Heart right ventricle (tissue), 16 donors: Measurements from ENCODE around the gene ACADS. TPM values are rescaled to one million over a fixed set of nuclear protein-coding genes. Genes with fewer than 3 reads are reported as not detected.

Source experiments
- ATAC-seq, 8 donors: fragments of 200-7000 bp; cut with Tn5 transposase; one replicate each; pipeline ENCODE4 v1.9.1; 2020; ENCODE audit warnings: mild to moderate bottlenecking in 8 of 8, moderate library complexity in 8 of 8, moderate number of reproducible peaks in 1 of 8
- DNase-seq, 2 donors: peaks; one replicate each; pipeline ENCODE4 v3.0.0-alpha.2; 2020
- H3K27ac ChIP-seq, 10 donors: fragments of 200-600 bp; sonication (generic) in 2 of 10; one replicate each; pipeline versions ENCODE4 v1.5.0 to v1.8.0; 2020 to 2022; ENCODE audit warnings: mild to moderate bottlenecking in 3 of 10
- H3K27me3 ChIP-seq, 7 donors: fragments of 200-600 bp; one replicate each; pipeline ENCODE4 v1.8.0; 2021 to 2022; ENCODE audit warnings: mild to moderate bottlenecking in 2 of 7
- H3K36me3 ChIP-seq, 9 donors: fragments of 200-600 bp; sonication (generic) in 1 of 9; one replicate each; pipeline versions ENCODE4 v1.5.0 to v1.8.0; 2020 to 2022; ENCODE audit warnings: mild to moderate bottlenecking in 2 of 9
- H3K4me1 ChIP-seq, 9 donors: fragments of 200-600 bp; sonication (generic) in 1 of 9; one replicate each; pipeline versions ENCODE4 v1.5.0 to v1.8.0; 2020 to 2022; ENCODE audit warnings: mild to moderate bottlenecking in 4 of 9
- H3K4me3 ChIP-seq, 10 donors: fragments of 200-600 bp; sonication (generic) in 2 of 10; one replicate each; pipeline versions ENCODE4 v1.5.0 to v1.8.0; 2020 to 2022; ENCODE audit warnings: mild to moderate bottlenecking in 7 of 10, moderate library complexity in 2 of 10
- H3K9me3 ChIP-seq, 11 donors: fragments of 200-600 bp in 10 of 11; sonication (generic) in 2 of 11; one replicate each; pipeline versions ENCODE4 v1.5.0 to v1.8.0; 2013 to 2022; ENCODE audit warnings: mild to moderate bottlenecking in 2 of 11, control low read depth in 1 of 11, moderate library complexity in 1 of 11
- WGBS, 2 donors: extraction: QIAGEN DNeasy Blood & Tissue Kit; methylation state at CpG; one replicate each; pipeline ENCODE4 v1.1.7; 2013; ENCODE audit warnings: inconsistent platforms in 1 of 2; 5-methylcytosine and 5-hydroxymethylcytosine counted together
- intact Hi-C, 10 donors: fragments of 100-400 bp; cut with DNase I; formaldehyde crosslinking; loops; one replicate each; pipeline versions ENCODE4 v1.11.1 to v1.14.2; 2022
- polyA plus RNA-seq, 2 donors: library from polyadenylated mRNA; stranded (reverse); fragments of 200-250 nt; gene quantifications; one replicate each; pipeline ENCODE4 v1.2.3, GENCODE V29; 2013
- total RNA-seq, 10 donors: library from RNA; stranded (reverse); fragmentation: NEBNext Ultra II Directional in 3 of 10; extraction: Animal tissue kit (Norgen Biotek cat#: 25700) in 3 of 10; gene quantifications; one replicate each; pipeline versions ENCODE4 v1.2.1 to v1.2.4, GENCODE V29; 2021 to 2023
- TF ChIP-seq, protein P1 (sequence below), 9 donors: fragments of 200-600 bp; sonication (generic) in 2 of 9; IDR thresholded peaks; one replicate each; pipeline versions ENCODE4 v1.5.0 to v1.8.0; 2021 to 2022; ENCODE audit warnings: antibody characterized with exemption in 9 of 9, mild to moderate bottlenecking in 5 of 9, moderate library complexity in 1 of 9
- donor health status: Arrhythmogenic right ventricular cardiomyopathy.
- donor health status: ischemic (EF 13 %, LVEDD 7.1; RV severe dilation, severe dysfunction).
- donor health status: healthy with polysubstance abuse.
- donor health status: DM: no; HTN: yes; CAD: no.
- donor health status: DM: no; HTN: no; CAD: no.
- donor health status: ischemic (EF 25% LVEDD 6.9; RV normal size, moderate dysfunction).
- donor health status: ischemic (EF 25% LVEDD 5.7; RV mildly dilated, moderate dysfunction).
- donor health status: healthy.
- donor health status: DM: yes; HTN: yes; CAD: no.
- donor health status: Ischemic cardiomyopathy.
- donor health status: ischemic (EF 35%, LVEDD 5.7; RV mildly dilated, moderate dysfunction).
- donor health status: nonischemic (EF 11% LVEDD 7.7; RV severe dilation, severe dysfunction).
- donor health status: DM: yes; HTN: yes; CAD: no.
- donor health status: PGD.
- donor health status: ischemic (EF 29% LVEDD 5.4; RV normal size, mild dysfunction).
- donor health status: nonischemic (EF 23%, LVEDD 6.1; RV moderate dilation, normal function).

Gene ACADS
- total and polyA plus RNA-seq, 12 donors, result 64.4 to 119 (median 77.3) TPM

DNA sequence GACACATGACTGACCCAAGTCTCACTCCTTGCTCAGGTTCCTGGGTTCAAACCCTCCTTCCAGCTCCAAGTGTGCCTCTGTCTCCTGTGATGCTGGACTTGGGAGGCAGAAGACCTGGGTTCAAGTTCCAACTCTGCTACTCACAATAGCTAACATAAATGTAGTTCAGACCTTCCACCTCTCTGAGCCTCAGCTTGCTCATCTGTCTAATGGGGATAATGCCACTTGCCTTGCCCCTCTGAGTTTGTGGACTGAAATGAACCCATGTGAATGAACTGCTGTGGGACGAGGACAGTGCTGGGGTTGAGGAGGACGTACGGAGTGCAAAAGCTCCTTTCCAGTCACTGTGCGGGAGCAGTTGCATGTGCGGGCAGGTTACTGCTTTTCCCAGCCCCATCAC is 40.9 kb downstream of the ACADS start:
- no peak for ATAC-seq
- DNase-seq, result no peak
- intact Hi-C loops, result no loop called here
- TF ChIP-seq, protein P1, sequence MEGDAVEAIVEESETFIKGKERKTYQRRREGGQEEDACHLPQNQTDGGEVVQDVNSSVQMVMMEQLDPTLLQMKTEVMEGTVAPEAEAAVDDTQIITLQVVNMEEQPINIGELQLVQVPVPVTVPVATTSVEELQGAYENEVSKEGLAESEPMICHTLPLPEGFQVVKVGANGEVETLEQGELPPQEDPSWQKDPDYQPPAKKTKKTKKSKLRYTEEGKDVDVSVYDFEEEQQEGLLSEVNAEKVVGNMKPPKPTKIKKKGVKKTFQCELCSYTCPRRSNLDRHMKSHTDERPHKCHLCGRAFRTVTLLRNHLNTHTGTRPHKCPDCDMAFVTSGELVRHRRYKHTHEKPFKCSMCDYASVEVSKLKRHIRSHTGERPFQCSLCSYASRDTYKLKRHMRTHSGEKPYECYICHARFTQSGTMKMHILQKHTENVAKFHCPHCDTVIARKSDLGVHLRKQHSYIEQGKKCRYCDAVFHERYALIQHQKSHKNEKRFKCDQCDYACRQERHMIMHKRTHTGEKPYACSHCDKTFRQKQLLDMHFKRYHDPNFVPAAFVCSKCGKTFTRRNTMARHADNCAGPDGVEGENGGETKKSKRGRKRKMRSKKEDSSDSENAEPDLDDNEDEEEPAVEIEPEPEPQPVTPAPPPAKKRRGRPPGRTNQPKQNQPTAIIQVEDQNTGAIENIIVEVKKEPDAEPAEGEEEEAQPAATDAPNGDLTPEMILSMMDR (IDR thresholded peaks at IDR 0.05), result no peak
- 78 to 91% methylated on average over 5 of the region's 5 CpGs for WGBS, 2 donors
- Histone ChIP-seq H3K27ac (no peak overlapping the region), H3K36me3 (peaks cover 0 to 91% (median 29%) of the 10 kb centered on the region in 9 donors), H3K27me3 (no peaks in the 10 kb centered on the region), H3K4me1 (peaks cover 0 to 13% (median 7%) of the 10 kb centered on the region in 9 donors), H3K4me3 (no peak overlapping the region), H3K9me3 (no peaks in the 10 kb centered on the region)

DNA sequence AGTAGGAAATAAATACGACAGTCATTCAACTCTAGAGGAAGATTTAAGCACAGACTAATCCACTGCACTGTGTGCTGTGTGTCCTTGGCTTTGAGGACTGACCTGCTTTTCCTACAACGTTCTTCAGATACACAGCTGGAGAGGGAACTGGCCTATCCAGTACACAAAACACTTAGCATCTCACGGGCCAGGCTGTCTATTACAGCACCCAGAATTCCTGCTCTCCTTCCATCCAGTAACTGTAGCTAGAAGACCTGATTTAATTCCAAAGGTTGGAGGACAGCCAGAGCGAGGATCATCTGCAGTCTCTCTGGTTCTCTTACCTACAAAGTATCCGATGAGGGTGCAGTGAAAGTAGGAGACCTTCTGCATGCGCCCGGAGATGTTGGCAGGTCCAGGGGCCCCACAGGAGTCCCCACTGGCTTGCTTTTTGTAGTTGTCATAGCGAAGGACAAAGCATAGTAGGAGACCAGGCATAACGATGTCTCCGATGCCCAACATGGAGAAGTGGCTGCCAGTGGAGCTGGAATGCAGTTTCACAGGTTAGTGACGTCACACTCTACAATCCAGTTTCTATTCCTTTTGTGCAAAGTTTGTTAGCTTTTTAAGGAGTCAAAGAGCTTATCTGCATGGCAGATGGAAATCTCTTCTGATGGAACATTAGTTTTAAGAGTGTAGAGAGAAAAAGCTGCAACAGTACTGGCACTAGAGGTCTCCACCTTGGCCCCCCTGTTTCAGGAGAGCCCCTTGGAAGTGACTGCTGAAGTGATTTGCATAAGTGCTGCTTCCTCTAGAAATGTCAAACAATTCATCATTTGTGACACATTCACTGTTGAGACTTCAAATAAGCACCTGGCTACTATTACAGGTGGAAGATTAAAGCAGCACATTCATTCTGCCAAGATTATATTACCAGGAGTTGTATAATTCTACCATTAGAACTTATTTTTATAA is 41.7 kb downstream of the ACADS start:
- no peak overlapping the region for H3K27ac ChIP-seq
- no peak for ATAC-seq
- H3K4me1 ChIP-seq, result peaks cover 0 to 5% (median under 1%) of the 10 kb centered on the region in 9 donors
- 90 to 93% methylated on average over 11 of the region's 11 CpGs for WGBS, 2 donors
- no peak overlapping the region for H3K4me3 ChIP-seq
- DNase-seq, result no peak
- intact Hi-C loops, result no loop called here
- H3K36me3 ChIP-seq, result peaks cover 0 to 94% (median 29%) of the 10 kb centered on the region in 9 donors
- TF ChIP-seq, protein P1 (IDR thresholded peaks at IDR 0.05), result no peak
- H3K9me3 ChIP-seq, result no peaks in the 10 kb centered on the region
- H3K27me3 ChIP-seq, result no peaks in the 10 kb centered on the region

DNA sequence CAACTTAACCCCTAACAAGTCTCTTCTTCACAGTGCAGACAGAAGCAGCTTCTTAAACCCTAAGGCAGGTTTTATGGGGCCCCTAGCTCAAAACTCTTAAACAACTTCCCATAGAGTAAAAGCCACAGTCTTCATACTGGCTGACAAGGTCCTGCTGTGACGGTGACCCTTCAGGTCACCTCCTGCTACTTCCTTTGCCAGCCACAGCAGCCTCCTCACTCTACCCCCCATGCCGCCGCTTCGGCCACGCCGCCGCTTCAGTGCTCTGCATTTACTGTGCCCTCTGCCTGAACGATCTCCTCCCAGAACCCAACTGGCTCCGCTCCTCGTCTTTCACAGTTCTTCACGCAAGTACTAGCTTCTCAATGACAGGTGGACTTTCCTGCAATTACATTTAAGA is 45.5 kb downstream of the ACADS start:
- TF ChIP-seq, protein P1 (IDR thresholded peaks at IDR 0.05), result no peak
- no peak for DNase-seq

DNA sequence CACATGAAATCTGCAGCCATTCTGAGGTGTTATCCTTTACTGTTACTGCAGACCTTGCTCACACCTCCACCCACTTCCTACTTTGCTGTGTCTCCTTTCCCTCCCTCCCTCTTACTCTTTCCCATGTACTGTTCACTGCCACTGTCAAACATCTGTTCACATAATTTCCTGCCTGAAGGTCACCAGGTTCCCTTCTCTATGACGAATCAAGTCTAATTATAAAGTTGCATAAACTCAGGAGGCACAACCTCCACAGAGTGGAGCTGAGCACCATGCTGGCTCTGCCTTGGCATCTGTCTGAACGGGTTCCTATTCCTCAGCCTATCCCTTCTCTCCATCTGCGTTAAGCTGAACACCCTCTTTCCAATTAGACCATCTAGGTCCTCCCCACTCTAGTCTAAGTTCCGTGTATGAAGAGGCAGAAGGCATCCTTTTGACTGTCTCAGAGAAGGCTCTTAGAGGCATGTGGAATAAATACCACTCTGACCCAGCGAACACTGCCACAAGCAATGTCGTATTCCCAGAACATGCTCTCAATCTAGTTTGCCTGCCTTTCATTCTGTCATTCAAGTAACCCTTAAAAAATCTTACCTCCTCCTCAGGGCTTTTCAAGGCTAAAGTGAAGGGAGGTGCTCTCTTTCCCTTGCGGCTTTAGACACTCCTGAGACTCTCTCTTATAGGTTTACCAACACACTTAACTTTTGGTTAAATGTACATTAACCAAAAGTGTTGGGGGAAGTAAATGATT is 48.7 kb downstream of the ACADS start:
- 67 to 68% methylated on average over 7 of the region's 7 CpGs for WGBS, 2 donors
- H3K27ac ChIP-seq, result peak overlapping the region in 5 of 10 donors; percentile 35 to 53 (median 42)
- ATAC-seq, result peak; percentile 67 to 92 (median 86)

More for the DNA sequence above, 45.5 kb downstream of the ACADS start:
- 89% methylated on average over 11 of the region's 11 CpGs for WGBS, 2 donors
- H3K36me3 ChIP-seq, result peaks cover 0 to 67% (median 28%) of the 10 kb centered on the region in 9 donors
- H3K9me3 ChIP-seq, result no peaks in the 10 kb centered on the region
- H3K4me3 ChIP-seq, result no peak overlapping the region
- intact Hi-C loops, result no loop called here
- no peak overlapping the region for H3K27ac ChIP-seq
- no peak for ATAC-seq
- H3K4me1 ChIP-seq, result peaks cover 4 to 29% (median 18%) of the 10 kb centered on the region in 9 donors
- H3K27me3 ChIP-seq, result no peaks in the 10 kb centered on the region

More for the DNA sequence above, 48.7 kb downstream of the ACADS start:
- DNase-seq, result no peak
- Histone ChIP-seq H3K4me1 (peaks cover 4 to 37% (median 20%) of the 10 kb centered on the region in 9 donors), H3K27me3 (no peaks in the 10 kb centered on the region), H3K4me3 (no peak overlapping the region), H3K36me3 (peaks cover 0 to 63% (median 0%) of the 10 kb centered on the region in 9 donors), H3K9me3 (no peaks in the 10 kb centered on the region)
- TF ChIP-seq, protein P1 (IDR thresholded peaks at IDR 0.05), result no peak
- intact Hi-C loops, result no loop called here
